GM19239 (cell line): ENCODE measurements around the gene ALG9.
A peak's percentile ranks its signal among the peaks of the same experiment; 100 is the strongest.
"Not testable (repeated sequence)": the region's sequence is repeated elsewhere in the genome, so short reads cannot be mapped to it uniquely, and the experiment has no call there.

Source experiments
- DNase-seq: peaks from one replicate; pipeline ENCODE4 v3.0.0; 2011; ENCODE audit warnings: low spot score; ENCODE audit not compliant: insufficient read length
- FAIRE-seq: peaks from 2 replicates; lab custom pipeline; 2011; peaks lifted over from hg19 to GRCh38; lab: Jason Lieb, UNC

ALG9 gene

DNA sequence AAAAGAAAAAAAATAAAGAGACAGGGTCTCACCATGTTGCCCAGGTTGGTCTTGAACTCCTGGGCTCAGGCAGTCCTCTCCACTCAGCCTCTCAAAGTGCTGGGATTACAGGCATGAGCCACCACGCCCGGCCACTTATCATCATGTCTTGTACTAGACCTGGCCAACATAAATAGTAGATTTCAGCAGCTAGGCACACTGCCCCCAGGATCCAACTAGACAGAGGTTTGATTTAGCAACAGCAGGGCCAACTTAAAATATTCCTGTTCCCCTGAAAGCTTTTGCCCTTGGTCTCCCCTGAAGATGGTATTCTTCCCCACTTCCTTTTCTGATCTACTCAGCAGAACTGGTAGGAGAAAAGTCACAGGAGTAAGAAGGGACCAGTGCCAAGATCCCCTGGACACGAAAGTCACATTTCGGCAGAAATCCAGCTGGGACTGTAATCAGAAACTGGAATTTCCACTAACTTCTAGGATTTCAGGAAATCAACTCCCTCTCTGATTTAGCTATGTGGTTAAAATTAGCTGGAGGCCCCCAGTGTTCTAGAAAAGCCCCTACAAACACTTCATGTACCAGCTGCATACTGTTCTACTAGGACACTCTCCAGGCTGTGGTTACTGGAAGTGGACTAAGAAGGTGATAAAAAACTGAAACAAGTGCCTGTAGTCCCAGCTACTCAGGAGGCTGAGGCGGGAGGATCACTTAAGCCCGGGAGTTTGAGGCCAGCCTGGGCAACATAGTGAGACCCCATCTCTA, 96.2 kb downstream of the ALG9 start:
- no peak for DNase-seq
- FAIRE-seq: no peak

DNA sequence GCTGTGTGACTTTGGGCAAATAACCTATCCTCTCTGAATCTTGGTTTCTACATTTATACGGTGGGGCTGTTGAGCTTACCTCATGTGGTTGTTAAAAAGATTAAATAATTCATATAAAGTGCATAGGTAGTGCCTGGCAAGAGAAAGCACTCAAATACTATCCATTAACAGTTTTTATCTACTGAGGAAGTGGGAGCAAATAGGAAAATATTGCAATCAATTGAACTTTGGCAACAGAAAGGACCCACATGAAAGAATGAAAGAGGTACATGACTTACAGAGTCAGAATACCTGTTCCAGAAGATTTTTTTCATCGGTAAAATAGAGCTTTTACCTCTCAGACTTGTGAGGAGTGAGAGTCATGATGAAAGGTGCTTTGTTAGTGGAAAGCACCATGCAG, 98.8 kb downstream of the ALG9 start:
- no peak for FAIRE-seq
- DNase-seq: no peak

DNA sequence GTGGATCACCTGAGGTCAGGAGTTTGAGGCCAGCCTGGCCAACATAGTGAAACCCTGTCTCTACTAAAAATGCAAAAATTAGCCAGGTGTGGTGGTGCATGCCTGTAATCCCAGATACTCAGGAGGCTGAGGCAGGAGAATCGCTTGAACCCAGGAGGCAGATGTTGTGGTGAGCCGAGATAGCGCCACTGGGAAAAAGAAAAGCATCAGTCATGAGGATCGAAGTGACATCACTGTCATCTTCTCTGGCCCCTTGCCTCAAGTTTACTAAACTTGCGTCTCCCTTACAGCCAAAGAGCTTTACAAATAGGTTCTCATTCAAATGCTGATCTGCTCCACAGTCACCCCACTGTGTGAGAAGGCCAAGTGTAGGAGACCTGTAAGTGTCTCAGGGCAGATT, 100.2 kb downstream of the ALG9 start:
- DNase-seq, FAIRE-seq: not testable (repeated sequence)

DNA sequence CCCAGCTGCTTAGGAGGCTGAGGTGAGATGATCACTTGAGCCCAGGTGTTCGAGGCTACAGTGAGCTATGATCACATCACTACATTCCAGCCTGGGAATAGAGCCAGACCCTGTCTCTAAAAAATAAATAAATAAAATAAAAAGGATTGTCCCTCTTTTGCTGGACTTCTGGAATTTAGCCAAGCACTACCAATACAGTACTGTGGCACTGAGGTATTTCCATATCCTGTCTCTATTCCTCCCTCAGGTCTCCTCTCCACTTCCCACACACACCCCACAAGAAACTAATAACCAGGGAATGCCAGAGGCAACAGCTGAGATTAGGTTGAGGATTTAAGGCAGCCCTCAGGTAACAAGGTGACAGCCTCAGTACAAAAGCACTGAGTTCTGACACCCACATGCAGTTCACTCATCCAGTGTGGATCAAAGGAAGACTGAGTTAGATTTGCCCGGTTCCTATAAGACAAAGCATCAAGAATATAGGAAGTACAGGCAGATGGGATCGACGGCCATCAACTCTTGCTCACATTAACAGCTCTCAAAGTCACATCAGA, 100.7 kb downstream of the ALG9 start:
- FAIRE-seq (no peak), DNase-seq (no peak)

DNA sequence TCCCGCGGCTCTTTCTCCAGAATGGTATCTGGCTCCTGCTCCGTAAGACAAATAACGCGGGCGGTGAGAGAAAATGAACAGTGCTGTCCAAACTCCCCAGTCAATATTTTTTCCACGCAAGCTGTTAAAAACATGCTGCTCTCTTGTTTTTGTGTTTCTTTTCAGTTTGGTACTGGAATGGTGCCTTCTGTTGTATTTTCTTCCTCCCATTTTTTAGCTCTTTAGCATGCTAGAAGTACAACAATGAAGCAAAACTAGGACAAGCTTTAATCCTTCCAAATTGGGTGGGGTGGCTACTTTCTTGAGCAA, 104.6 kb downstream of the ALG9 start:
- DNase-seq: no peak
- FAIRE-seq: peak; percentile 71

DNA sequence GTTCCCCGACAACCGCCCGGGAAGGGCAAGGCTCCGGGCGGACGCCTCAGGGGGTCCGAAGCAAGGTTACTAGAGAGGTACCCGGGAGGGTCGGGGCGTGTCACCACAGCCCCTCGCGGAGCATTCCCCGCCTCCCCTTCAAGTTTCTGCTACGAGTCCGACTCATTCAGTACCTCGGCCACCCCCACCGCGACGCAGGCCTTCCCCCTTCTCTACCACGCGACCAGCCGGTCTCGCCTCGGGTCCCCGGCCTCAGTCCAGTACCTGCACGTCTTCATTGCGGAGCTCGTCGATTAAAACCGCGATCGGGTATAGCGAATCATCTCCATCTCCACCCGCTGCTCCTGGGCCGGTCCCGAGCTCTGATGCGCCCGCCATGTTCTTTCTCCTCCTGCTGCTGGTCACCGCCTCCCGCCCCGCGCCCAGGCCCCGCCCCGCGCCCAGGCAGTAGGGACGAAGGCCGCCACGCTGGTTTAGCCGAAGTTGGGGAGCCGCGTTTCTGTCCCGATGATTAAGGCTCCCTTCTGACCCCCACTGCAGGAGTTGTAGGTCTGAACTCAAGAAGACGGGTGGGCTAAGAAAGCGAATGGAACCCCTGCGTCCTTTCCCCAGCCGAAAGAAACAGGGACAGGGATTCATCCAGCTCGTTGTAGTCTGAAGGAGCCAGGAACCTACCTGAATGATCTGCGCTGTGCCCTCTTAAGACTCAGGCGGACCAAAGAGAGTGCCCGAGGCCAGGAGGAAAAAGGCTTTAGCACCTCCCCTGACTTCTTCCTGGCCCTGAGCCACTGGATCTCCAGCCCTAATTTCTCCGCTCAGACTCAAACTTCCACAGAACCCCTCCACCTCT, 105.2 kb downstream of the ALG9 start, which contains the start of gene PPP2R1B:
Gene PPP2R1B (minus strand): TSS at position 406 of the 850 bp plus-strand sequence. CDS start 28 bp downstream, at position 378.
- FAIRE-seq (peak; percentile 65), DNase-seq (peak; percentile 96)

DNA sequence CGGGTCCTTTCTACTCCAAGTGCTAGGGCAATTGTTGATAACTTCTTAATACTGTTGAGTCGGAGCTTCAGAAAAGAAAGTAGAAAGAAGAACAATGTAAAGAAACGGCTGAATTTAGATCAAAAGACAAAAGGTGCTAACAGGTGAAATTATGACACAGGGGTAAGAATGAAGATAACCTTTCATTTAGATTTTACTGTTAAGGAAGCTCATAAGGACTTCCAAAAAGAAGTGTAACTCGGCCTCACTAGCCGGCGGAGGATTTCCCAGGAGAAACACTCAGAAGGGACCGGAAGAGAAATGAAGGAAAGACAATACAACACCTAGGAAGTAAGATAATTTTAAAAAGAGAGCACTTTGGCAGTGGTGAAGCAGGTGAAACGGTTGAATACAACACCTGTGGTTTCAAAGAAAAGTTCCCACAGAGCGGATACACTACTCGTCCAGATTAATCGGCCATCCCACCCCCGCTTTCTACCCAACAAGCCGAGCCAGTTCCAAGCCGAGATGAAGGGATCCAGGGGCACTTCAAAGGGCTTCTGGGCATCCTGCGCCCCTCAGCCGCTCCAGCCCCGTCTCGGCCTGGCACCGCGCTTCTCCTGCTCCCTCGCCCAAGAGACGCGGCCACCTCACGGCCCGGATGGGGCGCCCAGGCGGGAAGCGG, 105.9 kb downstream of the ALG9 start:
- FAIRE-seq: peak; percentile 53
- no peak for DNase-seq

DNA sequence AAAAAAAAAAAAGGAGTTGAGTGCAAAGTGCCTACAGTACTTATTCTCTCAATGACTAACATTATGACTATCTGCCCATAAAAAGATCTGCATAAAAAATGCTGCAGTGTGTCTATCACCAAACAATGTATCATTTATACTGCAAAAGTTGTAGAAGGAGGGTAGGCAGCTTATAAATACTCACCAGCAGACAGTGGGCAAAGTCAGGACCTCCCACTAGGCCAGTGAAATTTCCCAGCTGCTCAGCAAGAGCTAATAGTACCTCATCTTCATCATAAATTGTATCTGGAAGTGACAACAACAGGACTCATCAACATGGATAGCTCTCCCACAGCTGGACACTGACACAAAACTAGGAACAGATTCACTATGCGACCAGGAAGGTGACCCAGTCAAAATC, 106.8 kb downstream of the ALG9 start:
- no peak for FAIRE-seq
- no peak for DNase-seq

DNA sequence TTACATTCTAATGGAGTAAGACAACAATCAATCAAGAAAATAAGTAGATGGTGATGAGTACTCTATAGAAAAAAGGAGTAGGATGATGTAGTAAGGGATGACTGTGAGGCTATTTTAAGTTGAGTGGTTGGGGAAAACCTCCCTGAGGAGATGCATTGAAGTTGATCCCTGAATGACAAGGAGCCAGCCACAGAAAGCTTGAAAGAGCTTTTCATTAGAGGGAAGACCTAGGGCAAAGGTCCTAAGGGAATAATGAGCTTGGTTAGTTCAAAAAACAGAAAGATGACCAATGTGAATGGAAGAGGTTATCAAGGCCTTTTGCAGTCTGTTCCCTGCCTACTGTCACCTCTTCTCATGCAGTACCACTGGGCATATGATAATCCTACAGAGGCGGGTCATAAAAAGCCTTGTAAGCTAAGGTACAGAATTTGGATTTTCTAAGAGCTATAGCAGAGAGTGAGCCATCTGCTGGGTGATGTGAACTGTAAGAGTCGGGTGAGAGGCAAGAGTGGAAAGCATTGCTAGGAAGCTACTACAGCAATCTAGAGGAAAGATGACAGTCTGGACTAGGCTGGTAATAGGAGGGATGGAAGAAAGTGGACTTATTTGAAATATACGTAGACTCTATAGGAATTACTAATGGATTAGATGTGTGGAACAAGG, 108.3 kb downstream of the ALG9 start:
- DNase-seq (no peak), FAIRE-seq (no peak)

DNA sequence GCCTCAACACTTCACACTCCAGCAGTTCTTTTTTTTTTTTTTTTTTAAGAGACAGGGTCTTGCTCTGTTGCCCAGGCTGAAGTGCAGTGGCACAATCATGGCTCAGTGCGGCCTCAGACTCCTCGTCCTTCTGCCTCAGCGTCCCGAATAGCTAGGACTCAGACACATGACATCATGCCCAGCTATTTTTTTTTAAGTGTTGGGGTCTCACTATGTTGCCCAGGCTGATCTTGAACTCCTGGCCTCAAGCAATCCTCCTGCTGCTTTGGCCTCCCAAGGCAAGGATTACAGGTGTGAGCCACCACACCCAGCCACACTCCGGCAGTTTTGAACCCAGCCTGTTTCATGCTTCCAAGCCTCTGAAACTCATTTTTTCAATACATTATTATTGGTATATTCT, 108.9 kb downstream of the ALG9 start:
- FAIRE-seq: no peak
- DNase-seq: no peak

DNA sequence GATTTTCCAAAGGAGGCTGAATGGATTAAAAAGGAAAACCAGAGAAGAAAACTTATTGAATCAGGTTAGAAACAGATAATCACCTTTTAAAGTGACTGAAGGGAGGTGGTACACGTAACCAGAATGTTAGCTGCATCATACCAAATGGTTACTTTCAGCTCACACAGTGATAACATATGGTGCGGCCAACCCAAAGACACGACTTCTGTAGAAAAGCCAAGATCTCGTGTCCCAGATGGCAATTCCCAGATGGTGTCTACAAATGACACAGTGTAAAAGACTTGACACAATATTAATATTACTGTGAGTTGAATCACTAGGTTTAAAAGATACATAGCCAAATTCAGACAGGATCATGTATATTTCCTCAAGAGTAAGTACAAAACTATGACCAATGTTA, 110.3 kb downstream of the ALG9 start:
- FAIRE-seq (no peak), DNase-seq (no peak)

DNA sequence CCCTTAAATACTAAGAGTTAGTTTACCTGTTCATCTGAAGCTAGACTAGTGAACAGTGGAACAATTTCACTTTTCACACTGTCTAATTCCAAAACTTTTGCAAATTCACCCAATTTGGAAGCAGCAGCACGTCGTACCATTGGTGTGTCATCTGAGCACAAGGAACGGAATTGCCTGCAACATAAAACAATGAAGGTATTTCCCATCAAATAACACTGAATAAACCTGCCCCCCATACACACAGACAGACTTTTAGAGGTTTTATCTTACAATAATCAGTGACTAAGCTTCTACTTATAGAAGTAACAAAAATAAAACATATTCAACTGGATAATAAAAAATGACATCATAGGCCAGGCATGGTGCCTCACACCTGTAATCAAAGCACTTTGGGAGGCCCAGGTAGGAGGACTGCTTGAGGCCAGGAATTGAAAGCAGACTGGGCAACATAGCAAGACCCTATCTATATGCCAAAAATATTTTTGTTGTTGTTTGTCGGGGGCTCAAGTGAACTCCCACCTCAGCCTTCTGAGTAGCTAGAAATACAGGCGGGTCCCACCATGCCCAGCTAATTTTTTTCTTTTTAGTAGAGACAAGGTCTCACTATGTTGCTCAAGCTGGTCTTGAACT, 111.5 kb downstream of the ALG9 start:
- FAIRE-seq: no peak
- DNase-seq: no peak

DNA sequence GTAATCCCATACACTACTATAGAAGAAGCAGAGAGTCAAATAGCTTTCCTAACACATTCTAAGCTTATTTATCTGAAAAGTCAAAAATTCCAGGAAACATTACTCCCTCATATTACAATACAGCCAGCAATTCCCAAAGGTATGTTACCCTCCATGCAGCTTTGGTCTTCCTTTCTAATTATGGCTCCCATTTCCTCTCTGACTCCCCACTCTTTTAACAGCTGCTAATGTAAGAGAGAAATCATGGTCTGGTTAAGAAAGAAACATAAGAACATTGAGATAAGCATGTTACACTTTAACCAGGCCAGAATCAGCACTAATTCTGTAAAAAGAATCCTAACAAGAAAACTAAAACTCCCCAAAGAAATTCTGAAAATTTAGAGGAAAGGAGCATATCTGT, 112.0 kb downstream of the ALG9 start:
- DNase-seq (no peak), FAIRE-seq (no peak)

DNA sequence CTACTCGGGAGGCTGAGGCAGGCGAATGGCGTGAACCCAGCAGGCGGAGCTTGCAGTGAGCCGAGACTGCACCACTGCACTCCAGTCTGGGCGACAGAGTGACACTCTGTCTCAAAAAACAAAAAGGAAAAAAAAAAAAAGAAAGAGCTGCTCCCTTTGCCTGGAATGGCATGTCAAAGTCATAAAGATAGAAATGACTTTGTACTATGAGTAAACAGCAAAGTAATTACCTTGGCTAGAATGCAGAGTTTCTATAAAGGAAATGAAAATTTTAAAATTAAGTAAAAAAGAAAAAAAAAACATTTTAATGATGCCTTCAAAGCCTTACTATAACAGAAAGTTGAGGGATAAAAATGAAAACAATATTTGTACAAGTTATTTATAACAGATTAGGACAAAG, 115.3 kb downstream of the ALG9 start:
- DNase-seq (no peak), FAIRE-seq (no peak)

DNA sequence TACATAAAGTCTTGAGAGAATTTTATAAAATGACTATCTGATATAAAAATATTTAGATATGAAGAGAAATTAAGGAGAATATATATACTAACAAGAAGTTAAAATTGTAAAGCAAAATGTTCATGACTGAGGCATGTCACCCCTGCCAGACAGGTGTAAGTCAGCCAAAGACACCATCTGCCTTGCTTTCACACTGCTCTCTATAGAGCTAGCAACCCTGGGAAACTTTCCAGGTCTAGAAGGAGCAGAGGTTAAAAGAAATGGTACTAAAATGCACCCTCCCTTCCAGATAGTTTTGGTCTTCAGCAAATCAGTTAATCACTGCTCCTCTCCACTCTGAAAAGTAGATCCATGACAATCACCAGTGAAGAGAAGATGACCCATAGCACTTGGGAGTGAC, 121.7 kb downstream of the ALG9 start:
- no peak for DNase-seq
- no peak for FAIRE-seq

DNA sequence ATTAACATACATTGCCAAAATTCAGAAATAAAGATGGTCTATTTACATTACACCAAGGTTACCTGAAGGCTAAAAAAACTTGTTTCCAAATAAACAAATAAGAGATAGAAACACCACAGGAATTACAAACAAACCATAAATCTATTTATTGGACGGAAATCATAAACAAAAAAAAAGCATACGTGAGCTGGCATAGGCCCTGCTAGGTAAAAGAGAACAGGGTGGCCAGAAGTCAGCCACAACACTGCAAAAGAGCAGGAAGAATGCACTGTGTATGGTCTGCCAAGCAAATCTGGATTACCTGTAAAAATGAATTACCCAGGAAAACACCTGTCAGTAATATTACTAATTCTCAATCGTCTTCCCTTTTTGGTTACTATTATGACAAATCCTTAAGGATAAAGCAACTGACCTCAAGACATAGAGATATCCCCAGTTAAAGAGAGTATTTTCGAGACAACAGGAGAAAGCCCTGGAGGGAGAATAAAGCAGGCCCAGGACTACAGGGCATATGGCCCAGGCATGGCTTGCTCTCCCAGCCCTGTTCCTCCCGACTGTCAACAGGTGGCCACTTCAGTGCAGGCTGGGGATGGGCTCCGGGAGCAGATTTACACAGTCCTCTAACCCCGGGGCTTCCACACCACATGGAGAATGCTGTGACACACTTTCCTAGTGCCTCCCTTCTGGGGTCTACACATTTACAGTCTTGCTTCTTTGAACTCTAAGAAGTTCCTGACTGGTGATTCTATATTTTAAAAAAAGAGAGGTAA, 123.2 kb downstream of the ALG9 start:
- no peak for DNase-seq
- FAIRE-seq: no peak

DNA sequence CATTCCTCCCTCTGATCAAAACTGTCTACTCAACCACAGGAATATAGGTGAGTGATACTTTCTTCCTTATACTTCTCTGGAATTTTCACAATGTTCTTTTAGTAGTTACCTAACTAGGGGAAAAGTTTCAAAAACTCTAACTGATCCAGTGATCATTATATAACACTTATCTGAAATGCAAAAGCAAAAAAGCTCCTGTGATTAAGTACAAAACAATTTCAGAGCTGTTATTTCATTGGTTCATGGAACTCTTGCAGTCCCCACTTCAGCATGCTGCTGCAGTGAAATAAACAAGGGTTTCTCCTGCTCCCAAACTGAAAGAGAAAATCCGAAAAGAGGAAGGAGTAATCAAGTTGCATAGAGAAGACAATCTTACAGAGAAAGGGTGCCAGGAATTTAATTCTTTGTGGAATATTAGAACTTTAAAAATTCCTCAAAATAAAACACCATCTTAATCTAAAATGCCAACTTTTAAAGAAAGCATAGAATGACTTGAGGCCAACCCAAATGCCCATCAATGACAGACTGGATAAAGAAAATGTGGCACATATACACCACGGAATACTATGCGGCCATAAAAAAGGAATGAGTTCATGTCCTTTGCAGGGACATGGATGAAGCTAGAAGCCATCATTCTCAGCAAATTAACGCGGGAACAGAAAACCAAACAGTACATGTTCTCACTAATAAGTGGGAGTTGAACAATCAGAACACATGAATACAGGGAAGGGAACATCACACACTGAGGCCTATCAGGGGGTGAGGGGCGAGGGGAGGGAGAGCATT, 125.5 kb downstream of the ALG9 start:
- FAIRE-seq: no peak

DNA sequence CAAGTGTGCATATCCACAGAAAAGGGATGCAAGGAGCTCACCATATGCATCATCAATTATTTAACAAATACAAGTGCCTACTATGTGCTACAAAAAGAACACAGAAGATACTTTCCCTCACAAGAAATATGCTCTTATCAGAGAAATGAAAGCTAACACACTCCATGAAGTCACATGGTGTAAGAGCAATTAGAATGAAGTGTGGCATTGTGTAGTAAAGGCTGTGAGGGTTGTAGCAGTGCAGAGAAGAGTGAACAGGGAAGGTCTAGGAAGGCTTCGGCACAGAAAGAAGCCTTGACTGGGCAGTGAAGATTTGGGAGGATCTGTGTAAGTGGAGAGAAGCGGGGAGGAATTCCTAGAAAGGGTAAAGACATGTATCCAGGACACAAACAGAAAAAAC, 127.7 kb downstream of the ALG9 start:
- FAIRE-seq (no peak), DNase-seq (no peak)

More for the DNA sequence above, 125.5 kb downstream of the ALG9 start:
- DNase-seq: no peak
